GM18499 (cell line): ENCODE results near the gene GNAI1.

Experiments
- ATAC-seq: cut with Tn5 transposase; IDR thresholded peaks from one replicate; pipeline ENCODE4 v1.9.1; 2021; ENCODE audit warnings: moderate number of reproducible peaks; ENCODE audit not compliant: insufficient read depth, unreplicated experiment

GNAI1 gene

DNA sequence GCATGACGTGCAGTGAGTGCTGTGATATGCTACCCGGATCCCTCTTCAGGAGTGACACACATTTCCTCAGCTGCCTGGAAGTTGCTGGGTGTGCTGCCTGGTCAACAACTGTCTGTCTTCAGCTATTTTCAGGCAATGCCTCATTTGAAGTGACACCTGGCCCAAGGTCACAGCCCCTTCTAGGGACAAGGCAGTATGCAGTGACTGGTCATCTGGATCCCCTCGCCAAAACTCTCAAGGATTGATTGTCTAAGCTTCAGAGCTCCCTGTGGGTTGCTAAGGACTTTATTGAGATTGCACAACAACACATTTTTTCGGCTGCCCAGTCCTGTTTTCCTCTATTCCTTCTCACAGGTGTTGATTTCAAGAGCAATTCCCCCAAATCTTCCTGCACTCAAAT is 108.8 kb downstream of the GNAI1 start:
- ATAC-seq, result no peak

DNA sequence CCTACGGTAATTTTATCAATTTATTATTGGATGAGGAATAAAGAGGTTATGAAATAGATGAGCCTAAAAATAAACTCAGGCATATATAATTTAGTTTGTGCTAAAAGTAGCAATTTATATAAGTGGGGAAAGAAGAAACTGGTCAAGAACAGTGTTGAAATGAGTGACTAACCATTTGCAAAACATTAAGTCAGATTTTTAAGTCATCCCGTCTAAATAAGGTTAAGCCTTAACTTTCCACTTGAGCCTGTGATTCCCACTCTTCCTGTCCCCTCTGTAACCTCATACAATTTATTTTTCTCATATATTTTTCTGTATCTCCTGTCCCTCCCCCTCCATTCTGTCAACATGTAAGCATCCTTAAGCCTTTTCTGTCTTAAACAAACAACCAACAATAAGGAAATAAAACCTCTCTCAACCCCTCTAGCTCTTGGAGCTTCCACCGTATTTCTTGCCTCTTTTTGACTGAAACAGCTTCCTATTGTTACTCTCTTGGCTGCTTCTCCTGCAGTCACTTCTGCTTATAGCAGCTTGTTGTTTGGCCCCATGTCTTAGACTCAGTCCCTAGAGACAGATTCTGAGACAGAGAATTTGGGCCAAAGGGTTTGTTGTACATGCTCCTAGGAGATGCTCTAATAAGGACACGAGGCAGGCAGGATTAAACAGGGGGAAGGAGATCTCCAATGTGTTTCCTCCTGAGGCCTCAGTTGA is 109.7 kb downstream of the GNAI1 start:
- no peak for ATAC-seq

DNA sequence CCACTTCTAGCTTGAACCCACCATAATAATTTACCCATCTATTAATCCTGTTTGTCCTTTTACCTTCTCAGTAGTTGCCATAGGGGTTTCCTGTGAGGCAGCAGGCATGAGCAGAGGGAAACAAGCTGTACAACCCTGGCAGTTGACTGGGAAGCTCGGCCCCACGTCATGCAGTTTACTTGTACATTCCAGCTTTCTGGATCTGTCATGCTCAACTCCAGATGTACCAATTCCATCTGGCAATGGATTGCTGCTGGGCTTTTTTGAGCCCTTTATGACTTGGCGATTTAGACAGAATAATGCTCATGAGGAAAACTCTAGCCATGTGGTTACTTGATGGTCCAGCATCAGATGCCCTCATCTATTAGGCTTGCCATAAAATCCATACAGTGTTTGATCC is 112.5 kb downstream of the GNAI1 start:
- no peak for ATAC-seq

DNA sequence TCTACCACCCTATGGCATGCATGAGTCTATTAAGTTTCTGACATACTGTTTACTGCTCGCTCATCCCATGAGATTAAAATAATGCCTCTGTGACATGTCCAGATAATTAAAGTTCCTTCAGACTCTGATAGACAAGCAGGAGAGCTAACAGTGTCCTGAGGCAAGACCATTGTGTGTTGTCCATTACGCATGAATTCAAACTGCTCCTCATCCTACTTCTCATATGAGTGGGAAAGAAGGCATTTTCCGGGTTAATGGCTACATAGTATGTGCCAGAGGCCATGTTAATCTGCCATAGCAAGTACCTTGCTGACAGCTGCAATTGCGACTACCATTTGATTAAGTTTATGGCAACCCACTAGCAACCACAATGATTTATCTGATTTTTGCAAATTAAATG is 113.3 kb downstream of the GNAI1 start:
- ATAC-seq, result no peak

DNA sequence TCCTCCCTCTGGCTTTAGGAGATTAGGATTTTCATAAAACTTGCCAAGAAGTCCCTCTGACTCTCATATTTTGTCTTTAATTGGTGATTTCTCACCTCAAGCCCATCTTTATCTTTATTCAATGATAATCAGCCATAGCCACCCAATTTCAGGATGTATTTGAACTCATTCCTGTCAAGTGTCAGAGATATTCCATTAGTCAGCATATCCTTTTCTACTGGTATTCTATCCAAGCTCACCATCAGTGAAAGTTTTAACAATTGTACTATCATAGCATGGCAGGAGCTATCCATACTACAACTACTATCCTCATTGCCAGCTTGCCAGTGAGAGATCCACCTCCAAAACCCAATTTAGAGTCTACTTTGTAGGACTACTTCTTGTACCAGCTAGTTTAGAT is 114.6 kb downstream of the GNAI1 start:
- no peak for ATAC-seq

DNA sequence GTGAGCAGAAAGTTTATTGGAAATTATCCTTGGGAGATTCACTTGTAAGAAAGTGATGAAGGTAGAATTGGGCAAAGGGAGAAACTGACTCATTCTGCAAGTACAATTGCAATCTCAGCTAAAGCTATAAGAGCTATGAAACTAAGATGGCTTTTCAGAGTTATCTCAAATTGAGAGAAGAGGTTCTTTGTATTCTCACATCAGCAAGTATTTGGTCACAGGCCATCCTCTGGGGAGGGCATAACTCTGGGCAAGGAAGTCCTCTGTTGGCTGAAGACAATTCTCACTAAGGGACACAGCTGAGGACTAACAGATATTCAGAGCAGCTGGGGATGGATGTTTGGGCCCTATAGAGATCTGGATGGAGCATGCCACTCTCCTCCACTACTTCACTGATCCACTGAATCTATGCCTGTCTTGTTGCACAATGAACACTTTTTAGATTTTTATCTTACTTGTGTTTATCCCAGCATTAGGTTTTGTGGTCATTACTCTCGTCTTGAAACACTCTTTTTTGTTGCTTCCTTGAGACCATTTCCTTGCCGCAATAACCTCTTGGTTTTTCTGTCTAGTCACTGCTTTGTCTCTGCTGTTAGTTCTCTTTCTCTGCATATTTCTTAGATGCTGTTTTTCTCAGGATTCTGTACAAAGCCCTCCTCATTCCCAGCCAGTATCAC is 115.1 kb downstream of the GNAI1 start:
- ATAC-seq, result no peak

DNA sequence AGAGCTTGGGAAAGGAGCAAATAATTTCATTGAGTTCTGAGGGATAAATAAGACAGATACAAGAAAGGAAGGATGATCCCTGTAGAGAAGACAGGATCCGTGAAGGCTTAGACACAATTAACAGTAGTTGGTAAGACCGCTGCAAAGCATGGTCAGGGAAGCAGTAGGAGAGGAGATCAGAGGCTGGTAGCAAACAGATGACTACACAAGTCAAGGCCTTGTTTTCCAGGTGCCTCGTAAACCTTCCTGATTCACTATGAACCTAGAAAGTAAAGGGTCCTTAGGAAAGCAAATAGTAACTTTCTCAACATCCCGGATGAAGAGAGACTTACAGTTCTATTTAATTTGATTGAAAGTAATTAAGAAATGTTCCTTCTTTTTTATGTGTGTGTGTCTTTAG is 118.6 kb downstream of the GNAI1 start:
- ATAC-seq, result no peak

DNA sequence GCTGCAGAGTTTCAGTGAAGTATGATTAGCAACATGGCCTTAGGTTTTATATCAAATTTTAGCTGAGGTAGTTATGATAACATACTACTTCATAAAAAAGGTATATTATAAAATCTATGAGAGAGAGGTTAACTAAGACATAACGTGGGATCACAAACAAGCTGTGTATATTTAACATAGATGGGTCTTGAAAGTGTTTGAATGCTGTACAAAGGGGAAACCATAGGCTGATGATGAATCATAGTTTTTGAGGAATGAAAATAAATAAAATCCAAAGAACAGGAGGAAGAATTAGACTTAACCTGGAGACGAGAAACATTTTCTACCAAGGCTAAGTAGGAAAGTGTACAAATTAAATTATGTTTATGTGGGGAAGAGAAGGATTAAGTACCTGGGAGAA is 119.0 kb downstream of the GNAI1 start:
- no peak for ATAC-seq

DNA sequence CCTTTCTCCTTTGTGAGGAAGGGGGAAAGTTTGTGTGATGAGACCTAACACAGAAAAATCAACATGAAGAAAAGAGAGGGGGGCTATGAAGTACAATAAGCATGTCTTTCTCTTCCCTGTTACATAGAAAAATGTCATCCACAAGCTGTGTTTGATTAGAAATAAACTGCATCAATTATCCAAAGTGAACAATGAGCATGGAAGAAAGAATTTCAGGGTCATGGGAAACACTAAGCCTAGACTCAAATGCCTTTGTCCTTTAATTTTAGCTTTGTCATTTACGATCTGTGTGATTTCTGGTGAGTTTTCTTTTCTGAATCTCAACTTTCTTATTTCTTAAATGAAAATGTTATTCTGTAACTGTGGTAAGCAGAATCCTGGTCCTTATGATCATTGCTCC is 121.0 kb downstream of the GNAI1 start:
- no peak for ATAC-seq

DNA sequence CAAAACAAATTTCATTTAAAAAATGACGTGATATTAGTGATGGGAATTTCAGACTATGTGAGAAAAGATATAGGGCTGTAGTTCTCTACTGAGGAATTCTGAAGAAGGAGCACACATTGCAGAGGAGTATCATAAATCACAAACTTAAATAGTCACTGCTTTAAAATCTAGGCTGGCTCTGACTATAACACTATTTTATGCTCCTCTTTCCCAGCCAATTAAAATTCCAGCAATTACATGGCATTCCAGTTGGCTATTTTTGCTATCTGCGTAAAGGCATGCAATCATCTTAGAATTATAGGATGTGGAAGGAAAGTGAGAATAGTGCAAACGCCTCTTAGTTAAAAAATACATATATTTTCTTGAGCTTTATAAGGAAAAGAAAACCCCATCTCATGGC is 123.1 kb downstream of the GNAI1 start:
- ATAC-seq, result no peak

DNA sequence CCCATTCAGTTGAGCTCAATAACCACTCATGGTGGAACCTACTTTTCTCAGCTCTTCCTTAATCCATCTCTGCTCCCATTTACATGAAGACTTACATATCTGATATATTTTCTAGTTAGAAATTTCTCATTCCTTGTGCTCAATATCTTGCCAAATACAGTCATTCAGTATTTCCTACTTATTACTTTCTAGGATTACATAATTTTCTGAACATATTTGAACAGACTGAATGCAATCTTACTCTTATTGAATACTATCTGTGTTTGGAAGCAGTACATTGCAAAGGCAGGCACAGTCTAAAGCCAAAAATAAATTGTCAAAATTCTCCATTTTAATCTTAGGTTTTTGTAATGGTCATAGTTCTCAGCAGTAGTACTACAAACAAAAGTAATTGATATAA is 126.0 kb downstream of the GNAI1 start:
- no peak for ATAC-seq

DNA sequence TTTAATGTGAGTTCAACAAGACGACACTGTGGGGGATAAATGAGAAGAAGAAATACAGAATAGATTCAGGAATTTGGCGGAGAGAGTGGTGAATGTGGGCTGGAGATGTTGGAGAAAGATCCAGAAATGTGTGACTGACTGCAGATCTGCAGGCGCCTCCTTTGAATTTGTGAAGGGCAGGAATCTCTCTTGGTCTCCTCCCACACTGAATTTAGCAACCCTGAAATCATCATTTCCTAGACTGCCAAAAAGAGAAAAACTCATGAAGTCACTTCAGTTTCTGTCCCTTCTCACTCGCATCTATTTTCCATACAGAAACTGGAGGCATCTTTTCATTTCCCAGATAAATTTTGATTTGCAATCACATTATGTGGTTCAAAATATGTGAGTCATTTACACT is 128.7 kb downstream of the GNAI1 start:
- ATAC-seq, result no peak

DNA sequence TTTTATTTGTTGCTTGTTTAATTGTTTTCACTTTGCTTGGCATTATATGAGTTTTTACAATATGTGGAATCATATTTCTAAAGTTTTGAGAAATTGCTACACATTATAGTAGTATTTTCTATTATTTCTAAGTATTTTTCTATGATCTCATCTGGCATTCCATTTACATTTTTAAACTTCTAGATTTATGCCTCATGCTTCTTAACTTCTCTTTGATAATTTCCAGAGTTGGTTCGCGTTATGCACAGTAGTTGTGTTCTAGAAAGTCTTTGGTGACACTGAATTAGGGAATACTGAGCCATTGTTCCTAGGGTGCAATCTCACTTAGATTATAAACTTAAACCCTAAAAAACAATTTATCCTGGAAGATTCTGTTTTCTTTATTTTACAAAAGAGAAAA is 129.2 kb downstream of the GNAI1 start:
- no peak for ATAC-seq

DNA sequence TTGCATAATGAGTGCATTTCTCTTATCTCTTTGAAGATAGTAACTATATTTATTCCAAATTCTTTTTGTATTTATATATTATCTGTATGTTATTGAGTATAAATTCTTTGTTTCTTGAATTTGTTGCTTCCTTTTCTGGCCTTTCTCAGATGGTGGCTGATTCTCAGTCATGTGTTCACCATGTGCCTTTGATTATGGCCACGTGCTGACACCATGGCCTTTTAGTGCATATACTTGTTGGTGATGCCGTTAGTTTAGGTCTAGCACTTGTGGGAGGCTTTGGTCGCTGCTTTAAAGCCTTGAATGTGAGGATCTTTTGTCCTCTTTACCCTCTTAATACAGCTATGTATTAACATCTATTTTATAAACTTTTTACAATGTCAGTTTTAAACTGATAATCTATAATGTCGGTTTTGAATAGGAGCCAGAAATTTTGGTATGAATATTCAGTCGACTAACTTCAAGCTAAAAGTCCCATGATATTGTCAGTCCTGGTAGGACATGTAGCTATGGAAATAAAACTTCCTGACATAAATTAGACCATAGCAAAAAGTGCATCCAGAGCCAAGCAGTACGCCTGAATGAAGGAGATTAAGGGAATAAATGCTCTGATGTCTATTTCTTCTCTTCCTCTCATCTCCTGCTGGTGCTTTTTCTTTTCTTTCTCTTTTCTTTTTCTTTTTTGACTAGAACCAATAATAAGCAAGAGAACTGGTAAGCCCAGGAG is 130.3 kb downstream of the GNAI1 start:
- no peak for ATAC-seq

DNA sequence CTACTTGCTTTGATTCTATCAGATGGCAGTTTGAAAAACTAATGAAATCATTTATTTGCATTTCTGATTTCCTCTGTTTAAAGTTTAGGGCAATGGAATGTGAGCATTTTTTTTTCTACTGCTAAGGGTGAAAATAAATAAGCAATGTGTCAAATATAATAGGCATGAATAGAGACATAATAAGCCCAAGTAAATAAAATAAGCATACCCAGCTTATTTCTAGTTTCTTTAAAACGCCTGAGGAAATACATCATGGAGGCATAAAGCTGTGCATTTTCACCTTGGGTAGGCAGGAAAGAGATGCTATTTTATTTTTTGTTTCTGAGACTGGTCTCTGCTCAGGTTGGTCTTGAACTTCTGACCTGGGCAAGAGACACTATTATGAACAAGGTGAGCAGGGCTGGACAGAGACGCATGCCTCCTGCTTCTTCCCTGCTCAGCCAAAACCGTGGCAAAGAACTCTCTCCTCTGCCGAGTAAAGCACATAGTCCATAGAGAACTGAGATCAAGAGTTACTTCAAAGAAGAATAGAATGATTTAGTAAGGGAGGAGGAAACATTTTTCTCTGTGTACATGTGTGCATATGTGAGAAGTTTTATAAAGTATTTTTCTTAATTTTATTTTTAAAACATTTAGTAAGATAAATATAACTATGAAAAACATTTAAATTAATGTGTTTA is 138.1 kb downstream of the GNAI1 start:
- ATAC-seq, result no peak

DNA sequence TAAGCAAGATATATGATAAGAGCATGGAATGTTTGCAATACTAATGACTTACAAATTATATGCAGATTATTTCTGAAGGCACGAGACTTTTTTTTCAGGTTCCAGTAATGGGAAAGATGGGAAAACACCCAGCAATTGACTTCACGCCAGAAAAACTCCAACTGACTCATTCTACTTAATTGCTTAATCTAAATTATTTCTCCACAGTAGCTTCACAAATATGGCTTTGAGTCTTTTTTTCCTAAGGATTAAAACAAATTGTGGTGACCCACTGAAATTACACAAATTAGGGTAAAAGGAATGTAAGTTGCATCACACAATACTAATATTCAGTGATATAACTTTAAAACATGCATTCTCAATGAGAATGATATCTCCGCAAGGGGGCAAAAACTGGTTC is 138.7 kb downstream of the GNAI1 start:
- ATAC-seq, result no peak

DNA sequence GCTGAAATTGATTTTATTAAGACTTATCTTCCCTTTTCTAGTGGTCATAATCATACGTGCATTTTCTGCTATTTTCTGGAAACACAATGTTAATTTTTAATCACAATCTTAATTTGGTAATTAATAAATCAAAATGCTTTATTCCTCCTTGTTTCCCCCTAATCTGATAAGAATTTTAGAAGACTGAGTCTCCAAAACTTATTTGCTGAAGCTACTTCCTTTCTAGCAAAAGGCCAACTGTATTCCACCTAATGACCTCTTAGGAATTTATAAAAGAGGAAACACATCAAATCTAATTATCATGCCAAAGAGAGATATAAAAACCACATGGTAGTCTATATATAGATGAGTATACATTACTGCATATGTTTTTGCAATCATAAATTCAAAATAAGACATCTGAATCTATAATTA is 140.6 kb downstream of the GNAI1 start:
- no peak for ATAC-seq
